ENCODE data around the gene ARAP2.

- TF ChIP-seq, protein P1, sequence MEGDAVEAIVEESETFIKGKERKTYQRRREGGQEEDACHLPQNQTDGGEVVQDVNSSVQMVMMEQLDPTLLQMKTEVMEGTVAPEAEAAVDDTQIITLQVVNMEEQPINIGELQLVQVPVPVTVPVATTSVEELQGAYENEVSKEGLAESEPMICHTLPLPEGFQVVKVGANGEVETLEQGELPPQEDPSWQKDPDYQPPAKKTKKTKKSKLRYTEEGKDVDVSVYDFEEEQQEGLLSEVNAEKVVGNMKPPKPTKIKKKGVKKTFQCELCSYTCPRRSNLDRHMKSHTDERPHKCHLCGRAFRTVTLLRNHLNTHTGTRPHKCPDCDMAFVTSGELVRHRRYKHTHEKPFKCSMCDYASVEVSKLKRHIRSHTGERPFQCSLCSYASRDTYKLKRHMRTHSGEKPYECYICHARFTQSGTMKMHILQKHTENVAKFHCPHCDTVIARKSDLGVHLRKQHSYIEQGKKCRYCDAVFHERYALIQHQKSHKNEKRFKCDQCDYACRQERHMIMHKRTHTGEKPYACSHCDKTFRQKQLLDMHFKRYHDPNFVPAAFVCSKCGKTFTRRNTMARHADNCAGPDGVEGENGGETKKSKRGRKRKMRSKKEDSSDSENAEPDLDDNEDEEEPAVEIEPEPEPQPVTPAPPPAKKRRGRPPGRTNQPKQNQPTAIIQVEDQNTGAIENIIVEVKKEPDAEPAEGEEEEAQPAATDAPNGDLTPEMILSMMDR (IDR thresholded peaks at IDR 0.05; ENCODE audit: insufficient read depth, low read length, poor library complexity, severe bottlenecking), result no peak
- no peak for TF ChIP-seq EZH2phosphoT487 (conservative IDR thresholded peaks at IDR 0.05; ENCODE audit: low read length)
Observed at GRCh38 chr4:36269101-36269500, 24.8 kb upstream of the ARAP2 start.

All from SU-DHL-6 (cell line).